HG03521 (cell line): Measurements from ENCODE around the gene POLDIP2.
A peak's percentile ranks its signal among the peaks of the same experiment; 100 is the strongest.

Experiments used
- ATAC-seq: cut with Tn5 transposase; IDR thresholded peaks from one replicate; pipeline ENCODE4 v1.9.1; 2021; ENCODE audit warnings: mild to moderate bottlenecking, moderate library complexity; ENCODE audit not compliant: unreplicated experiment

Gene POLDIP2

GRCh38 chr17:28317966-28318758 is 39.2 kb downstream of the POLDIP2 start:
- peak; percentile 14 for ATAC-seq

- ATAC-seq, result no peak
Observed at GRCh38 chr17:28317099-28317965, 40.0 kb downstream of the POLDIP2 start.

DNA sequence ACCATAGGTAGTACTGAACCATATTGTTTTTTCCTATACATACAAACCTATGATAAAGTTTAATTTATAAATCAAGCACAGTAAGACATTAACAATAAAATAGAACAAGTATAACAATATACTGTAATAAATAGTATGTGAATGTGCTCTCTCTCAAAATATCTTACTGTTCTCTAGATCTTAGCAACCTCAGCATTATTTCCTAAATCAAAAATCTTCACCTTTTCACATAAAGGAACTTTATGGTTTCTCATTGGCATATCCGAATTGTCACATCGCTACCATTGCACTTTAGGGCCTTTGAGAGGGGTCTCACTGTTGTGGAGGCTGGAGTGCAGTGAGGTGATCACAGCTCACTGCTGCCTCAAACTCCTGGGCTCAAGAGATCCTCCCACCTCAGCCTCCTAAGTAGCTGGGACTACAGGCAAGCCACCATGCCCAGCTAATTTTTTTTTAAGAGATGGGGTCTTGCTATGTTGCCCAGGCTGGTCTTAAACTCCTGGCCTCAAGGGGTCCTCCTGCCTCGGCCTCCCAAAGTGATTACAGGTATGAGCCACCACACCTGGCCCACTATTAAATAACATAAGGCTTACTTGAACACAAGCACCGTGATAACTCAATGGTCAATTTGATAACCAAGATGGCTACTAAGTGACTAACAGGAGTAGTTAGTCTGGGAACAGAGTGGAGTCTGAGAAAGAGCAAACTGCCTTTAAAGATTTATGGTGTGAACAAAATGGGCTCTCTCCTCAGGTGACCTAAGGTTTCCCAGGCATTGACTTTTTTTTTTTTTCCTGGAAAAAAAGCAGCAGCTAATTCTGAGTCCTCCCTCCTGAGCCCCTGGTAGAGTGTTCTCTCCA is 41.3 kb downstream of the POLDIP2 start:
- no peak for ATAC-seq

GRCh38 chr17:28313841-28314240 is 43.5 kb downstream of the POLDIP2 start:
- ATAC-seq, result no peak

GRCh38 chr17:28306954-28307401 is 50.3 kb downstream of the POLDIP2 start:
- ATAC-seq, result no peak

DNA sequence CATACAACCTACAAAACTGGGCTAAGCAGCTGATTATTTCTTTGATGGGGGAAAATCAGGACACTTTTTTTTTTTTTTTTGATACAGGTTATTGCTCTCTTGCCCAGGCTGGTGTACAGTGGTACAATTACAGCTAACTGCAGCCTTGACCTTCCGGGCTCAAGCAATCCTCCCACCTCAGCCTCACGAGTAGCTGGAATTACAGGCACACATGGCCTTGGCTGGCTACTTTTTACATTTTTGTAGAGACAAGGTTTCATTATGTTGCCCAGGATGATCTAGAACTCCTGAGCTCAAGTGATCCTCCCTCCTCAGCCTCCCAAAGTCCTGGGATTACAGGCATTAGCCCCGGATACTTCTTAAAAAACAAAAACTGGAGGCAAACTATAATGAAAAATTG is 58.9 kb downstream of the POLDIP2 start:
- no peak for ATAC-seq
